HUDEP-2 (cell line): ENCODE data around the gene COX10.
"Not testable (repeated sequence)": the region's sequence is repeated elsewhere in the genome, so short reads cannot be mapped to it uniquely, and the experiment has no call there.

Experiments
- DNase-seq, 76 experiments: peaks; one replicate each; lab custom pipeline; 2025; ENCODE audit not compliant: unreplicated experiment in 76 of 76; lab: John Stamatoyannopoulos, UW

Gene COX10

DNA sequence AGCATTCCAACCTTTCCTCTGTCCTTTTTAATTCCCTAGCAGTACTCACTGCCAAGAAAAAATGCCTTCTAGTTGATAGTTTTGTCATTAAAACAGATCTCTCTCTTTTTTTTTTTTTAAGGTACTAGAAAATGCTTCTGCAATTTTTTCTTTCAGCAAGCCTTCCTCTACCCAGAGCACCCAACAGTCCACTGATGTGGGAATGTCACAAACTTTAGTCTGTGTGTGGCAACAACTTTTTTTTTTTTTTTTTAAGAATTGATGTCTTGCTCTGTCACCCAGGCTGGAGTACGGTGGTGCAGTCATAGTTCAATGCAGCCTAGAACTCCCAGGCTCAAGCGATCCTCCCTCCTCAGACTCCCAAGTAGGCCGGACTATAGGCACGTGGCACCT lies 132.7 kb downstream of the COX10 start:
- DNase-seq = no peak

DNA sequence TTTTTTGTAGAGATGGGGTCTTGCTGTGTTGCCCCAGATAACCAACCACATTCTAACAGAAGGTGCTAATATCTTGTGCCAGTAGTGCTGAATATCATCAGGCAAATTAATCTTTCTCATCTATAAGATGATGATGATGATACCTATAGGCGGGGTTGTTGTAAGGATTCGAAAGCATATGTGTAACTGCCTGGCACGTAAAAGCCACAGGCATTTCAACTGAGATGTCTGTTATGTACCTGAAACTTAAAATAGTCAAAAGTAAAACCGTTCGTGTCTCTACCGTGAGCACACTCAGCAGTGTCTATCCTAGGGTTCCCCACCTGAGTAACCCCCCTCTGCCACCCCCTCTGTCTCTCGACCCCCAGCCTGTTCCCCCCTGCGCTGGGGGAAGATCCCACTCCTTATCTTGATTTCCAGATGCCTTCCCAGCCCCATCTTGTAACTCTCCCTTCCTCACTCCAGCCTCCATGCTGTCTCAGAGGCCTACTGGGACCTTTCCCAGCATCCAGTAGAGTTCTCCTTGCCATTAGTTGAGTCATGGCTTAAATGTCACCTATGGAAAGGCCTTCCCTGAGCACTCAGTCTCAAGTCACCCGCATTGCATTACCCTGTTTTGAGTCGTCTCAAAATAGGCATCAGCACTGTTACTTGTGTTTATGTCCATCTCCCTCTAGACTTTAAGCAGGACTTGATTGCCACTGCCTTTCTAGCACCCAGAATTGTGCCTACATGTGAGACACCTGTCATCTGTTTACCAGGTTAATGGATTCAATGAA lies 133.3 kb downstream of the COX10 start:
- DNase-seq = no peak

DNA sequence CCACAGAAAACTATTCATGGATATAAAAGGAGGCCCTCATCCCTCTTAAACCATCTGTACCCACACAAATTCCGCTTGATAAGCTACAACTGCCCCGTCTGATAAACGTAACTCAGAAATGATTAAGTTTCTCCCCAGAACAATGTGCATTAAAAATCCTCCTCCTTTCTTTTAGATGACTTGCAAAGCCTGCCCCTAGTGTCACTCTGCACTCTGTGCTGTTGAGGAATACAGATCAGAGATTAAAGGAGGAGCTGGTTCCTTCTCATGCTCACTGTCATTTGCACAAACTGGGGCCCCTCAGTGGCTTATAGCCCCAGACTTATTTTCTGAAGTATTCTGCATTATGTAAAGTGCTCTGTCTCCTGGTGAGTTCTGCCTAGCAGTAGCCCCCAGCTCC lies 134.1 kb downstream of the COX10 start:
- peak in 40 of 76 experiments; percentile 2 to 73 (median 30) for DNase-seq

DNA sequence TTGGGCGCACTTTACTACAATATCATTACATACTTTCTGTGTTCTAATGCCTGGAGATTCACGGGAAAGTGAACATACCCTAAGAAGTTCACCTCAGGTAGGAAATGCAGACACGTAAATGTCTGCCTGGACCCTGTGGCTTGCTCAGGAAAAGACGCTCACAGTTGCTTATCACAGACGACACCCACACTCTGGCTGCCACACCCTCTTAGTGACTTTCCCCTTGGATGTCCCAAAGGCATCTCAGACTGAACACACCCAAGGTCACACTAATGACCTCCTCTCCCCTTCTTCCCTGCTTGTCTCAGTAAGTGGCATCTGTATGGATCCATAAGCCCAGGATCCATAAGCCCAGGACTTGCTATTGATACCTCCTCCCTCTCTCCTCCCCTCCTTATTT lies 134.8 kb downstream of the COX10 start:
- DNase-seq = peak in 16 of 76 experiments; percentile 5 to 39 (median 18)

DNA sequence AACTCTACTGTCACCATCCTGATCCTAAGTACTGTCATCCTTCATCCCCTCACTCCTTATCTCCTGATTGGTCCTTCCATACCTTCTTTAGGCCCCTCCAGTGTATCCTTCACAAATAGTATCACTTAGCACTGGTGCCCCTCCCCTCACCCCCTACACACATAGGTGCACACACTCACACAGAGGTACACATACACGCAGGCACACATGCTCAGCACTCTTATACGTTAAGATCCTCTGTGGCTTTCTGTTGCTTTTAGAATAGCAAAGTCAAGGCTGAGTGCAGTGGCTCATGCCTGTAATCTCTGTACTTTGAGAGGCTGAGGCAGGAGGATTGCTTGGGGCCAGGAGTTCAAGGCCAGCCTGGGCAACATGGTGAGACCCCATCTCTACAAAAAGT lies 135.2 kb downstream of the COX10 start:
- DNase-seq = no peak

DNA sequence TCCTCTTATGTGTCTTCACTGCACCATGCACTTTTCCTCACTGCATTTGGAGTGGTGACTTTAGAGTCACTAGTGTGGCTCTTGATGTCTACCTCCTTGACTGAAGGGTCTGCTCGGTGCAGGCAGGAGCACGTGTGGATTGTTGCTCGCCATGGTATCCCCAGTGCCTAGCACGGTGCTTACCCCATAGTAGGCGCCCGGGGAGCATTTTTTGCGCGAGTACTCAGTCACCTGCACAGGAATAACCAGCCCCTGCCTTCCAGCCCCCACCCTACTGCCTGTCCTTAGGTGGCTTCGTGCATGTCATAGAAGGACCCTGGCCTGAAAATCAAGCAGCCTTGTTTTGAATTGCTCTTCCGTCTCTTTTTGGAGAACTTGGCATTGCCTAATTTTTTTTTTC lies 136.1 kb downstream of the COX10 start:
- no peak for DNase-seq

DNA sequence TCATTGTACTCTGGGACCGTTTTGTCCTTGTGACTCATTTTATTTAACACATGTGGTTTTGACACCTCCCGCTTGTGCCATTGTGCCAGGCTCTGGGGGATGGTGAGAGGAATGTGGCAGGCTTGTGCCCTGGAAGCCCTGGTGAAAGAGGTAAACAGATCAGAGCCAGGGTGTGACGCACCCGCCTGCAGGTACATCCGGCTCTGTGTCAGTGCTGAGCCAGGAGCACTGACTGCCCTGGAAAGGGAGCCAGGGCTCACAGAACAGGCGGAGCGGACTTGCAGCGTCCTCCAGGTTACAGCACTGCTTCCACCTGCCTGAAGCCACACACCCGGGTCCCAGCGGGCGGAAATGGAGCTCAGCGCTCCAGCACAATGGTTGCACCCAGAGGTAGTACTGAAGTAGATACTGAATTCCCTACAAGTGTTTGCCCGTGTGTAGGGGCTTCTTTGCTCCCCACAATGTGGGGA lies 136.7 kb downstream of the COX10 start:
- peak in 4 of 76 experiments; percentile 6 to 7 (median 6) for DNase-seq

DNA sequence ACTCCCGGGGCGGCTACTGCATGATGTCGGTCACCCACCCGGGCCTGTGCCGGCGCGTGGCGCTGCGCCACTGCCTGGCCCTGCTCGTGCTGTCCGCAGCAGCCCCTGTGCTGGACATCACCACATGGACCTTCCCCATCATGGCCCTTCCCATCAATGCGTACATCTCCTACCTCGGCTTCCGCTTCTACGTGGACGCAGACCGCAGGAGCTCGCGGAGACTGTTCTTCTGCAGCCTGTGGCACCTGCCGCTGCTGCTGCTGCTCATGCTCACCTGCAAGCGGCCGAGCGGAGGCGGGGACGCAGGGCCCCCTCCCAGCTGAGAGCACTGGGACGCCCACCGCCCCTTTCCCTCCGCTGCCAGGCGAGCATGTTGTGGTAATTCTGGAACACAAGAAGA lies 137.6 kb downstream of the COX10 start:
- DNase-seq = no peak

DNA sequence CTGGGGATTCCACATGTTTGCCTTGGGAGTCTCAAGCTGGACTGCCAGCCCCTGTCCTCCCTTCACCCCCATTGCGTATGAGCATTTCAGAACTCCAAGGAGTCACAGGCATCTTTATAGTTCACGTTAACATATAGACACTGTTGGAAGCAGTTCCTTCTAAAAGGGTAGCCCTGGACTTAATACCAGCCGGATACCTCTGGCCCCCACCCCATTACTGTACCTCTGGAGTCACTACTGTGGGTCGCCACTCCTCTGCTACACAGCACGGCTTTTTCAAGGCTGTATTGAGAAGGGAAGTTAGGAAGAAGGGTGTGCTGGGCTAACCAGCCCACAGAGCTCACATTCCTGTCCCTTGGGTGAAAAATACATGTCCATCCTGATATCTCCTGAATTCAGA lies 138.5 kb downstream of the COX10 start:
- no peak for DNase-seq

DNA sequence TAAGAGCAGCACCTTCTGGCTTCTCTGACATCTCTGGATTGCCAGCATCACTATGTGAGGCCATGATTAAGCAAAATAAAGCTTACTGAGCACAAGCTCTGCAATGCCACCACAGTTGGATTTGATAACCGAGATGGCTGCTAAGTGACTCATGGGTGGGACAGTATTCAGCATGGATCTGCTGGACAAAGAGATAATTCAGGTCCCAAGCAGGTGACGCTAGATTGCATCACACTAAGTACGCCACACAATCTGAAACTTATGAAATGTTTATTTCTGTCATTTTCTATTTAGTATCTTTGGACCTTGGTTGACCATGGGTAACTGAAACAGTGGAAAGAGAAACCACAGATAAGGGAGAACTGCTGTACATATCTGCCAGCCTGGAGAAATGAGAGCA lies 139.9 kb downstream of the COX10 start:
- DNase-seq = peak in 23 of 76 experiments; percentile 4 to 63 (median 20)

DNA sequence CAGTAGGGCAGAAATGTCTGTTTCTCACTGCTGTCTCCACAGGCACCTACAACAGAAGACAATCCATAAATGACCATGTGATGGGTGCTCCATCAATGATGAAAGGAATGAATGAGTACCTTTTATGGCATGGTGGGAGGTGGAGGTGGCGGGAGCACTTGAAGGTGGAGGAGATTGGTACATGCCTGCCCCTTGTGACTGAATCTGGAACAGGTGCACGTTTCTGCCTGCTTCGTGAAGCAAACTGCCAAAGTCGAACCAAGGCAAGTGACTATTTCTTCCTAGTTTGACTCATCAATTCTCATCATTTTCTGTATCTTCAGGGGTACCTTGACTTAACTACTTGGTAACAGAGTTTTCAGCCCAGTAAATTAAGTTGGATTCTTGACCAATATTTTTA lies 141.9 kb downstream of the COX10 start:
- no peak for DNase-seq

DNA sequence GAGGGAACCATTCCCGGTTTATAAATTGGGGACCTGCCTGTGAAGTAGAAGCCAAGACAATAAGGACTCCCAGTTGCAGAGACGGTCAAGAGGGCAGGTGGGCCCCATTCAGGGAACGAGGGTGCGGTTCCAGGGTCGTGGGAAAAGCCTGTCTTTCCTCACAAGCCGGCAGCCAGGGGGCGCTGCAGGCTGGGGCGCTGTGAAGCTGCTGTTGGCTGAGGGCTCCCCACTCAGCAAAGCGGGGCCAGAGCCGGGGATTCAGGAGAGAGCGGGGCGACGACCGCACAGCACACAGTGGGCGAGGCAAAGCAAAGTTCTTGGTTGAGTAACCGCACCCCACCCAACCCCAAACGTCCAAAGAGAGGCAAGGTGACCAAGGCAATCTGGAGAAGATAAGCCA lies 142.5 kb downstream of the COX10 start:
- DNase-seq = no peak

DNA sequence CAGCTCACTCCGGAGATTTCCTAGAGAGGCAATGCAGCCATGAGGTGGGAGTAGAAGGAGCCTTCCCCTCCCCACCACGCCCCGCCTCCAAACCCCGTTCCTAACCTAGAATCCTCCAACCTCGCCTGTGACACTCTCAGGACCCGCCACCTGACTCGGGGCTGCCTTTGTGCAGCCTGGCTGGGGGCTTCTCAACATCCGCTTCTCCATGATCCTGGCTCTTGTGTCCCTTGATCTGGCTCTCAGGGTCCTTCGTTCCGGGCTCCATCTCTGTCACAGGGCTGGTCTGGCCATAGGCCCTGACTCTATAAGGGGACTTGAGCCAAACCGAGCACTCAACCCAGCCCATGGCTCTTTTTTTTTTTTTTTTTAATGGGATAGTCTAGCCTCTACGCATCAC lies 143.1 kb downstream of the COX10 start:
- no peak for DNase-seq

DNA sequence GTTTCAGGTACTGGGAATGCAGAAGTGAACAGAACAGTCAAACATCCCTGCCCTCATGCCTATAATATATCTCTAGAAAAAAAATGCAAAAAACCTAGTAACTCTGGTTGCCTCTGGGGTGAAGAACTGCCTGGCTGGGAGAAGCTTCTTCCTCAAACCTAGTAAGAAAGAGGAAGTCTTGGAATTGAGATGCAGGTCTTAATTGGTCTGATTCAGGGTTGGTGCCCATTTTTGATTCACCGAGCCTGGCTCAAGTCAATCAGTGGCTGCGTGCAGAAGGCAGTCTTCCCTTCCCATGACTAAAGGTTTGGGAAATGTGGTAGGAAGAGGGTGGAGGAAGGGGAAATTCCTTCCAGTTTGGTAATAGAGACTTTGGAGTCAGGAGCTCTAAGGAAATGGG lies 145.0 kb downstream of the COX10 start:
- DNase-seq = no peak

DNA sequence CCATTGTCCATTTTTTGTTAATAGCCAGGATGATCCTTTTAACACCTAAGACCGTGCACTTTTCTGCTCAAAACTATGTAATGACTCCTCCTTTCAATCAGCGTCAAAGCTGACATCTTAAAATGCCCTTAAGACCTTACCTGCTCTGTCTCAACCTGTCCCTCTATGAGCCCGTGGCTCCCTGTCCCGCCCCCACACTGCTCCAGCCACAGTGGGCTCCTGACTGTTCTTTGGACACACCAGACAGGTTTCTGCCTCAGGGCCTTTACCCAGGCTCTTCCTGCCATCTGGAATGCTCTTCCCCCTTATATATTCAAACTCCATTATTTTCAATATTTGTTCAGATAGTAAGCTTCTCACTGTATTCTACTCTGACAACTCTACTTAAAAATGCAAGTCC lies 153.3 kb downstream of the COX10 start:
- no peak for DNase-seq

DNA sequence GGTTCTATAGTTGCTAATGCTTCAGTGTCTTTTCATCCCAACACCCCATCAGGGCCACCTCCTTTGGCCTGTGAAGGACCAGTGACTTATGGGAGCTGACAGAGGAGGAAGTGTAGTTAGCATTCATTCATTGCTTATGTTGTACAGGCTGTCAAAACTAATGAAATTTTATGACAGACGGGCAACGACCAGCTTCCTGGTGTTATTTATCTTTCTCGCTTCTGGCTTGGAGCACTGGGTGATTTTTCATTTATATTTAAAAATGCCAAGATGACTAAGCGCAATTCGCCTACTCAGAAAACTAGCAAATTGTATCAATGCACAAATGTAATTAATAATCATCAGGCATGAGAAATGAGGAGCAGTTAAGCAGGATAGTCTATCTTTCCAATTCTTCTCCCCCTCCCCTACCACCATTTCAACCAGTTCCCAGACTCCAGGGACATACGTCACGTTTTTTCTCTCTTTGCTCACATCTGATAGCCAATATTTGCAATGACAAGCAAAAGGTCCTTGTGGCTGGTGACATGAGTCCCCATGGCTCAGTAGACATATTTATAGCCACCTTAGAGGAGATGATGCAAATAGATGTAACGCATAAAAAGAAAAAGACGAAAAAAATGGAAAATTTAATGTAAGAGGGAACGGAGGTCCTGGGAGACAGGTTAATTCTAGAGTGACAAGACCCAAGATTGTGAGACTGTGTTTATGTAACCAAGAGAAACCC lies 156.1 kb downstream of the COX10 start:
- no peak for DNase-seq

DNA sequence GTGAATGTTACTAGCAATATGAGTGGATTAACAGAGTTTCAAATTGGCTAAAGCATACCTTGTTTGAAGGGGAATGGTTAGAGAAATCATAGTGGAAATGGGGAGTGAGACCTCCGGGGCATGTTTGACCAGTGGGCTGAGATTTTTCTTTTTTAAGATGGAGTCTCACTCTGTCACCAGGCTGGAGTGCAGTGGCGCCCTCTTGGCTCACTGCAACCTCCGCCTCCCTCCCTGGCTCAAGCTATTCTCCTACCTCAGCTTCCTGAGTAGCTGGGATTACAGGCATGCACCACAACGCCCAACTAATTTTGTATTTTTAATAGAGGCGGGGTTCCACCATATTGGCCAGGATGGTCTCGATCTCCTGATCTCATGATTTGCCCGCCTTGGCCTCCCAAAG lies 157.7 kb downstream of the COX10 start:
- no peak for DNase-seq

DNA sequence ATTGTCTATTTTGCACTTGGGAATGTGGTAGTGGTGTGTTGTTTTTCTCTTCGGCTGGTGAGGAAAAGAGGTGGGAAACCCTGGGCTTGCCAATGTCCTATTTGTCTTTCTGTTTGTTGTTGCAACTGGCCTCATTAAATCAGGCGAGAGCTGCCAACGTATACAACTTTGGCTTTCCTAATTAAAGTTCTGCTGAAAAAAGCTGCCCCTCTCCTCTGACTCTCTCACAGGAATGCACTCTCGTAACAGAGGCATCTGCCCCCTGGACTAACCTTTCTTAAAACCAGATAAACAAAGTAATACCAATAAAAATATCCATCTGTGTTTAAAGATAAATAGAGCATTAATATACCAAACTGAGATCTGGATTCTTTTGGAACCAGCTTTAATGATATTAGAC lies 159.6 kb downstream of the COX10 start:
- no peak for DNase-seq

DNA sequence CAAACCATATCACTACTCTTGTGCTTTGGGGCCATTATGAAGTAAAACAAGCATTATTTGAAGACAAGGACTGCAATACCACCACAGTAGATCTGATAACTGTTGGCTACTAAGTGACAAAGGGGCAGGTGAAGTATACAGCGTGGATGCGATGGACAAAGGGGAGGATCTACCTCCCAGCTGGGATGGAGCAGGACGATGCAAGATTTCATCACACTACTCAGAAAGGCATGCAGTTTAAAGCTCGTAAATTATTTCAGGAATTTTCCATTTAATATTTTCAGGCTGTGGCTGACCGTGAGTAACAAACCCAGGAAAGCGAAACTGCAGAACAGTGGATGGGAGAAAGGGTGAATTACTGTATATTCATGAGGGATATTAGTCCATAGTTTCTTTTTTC lies 161.9 kb downstream of the COX10 start:
- DNase-seq = not testable (repeated sequence)

DNA sequence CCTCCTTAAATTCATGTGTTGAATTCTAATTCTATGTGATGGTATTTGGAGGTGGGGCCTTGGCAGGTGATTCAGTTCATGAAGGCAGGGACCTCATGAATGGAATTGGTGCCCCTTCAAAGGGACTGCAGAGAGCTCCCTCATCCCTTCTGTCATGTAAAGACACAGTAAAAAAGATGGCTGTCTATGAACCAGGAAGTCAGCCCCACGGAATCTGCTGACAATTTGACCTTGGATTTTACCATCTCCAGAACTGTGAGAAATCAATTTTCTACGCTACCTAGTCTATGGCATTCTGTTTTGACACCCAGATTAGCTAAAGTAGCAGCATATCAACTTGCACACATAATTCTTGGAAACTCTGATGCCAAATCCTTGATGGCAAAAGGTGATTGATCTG lies 165.7 kb downstream of the COX10 start:
- not testable (repeated sequence) for DNase-seq

DNA sequence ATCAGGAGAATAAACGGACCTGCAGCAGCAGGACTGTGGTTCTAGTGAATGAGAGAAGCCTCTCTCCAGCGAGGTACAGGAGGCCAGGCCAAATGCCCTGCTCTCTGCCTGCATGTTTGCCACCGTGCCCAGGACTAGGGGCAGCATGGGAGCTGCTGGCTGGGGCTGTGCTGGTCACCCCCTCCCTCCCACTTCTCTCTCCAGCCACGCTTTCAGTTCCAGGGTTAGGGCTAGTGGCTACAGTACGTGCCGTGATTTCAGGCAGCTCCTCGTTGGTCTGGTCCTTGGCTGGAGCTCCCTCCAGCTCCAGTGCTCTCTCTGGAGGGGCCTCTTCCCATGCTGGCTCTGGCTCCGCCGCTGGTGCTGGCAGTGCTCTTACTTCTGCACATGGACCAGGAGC lies 166.7 kb downstream of the COX10 start:
- not testable (repeated sequence) for DNase-seq

DNA sequence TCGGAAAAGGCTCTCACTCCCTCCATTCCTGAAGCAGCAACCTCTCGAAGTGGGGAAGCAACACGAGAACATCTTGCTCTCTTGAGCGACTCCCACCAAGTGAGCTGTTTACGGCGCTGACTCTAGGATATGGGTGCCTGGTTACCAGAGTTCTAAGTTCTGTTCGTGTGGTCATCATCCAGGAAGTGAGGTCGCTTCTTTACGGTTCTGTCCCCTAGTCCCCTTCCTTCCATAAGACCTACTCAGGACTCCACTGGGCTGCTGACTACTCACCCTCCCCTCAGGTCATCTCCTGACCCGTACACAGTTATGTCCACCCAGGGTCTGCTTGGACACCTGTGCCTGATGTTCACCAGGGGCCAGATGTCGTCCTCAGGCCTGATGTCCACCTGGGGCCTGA lies 167.5 kb downstream of the COX10 start, which contains the start of gene CDRT15:
Gene CDRT15 (minus strand): TSS at position 101 of the 400 bp plus-strand sequence. CDS start 29 bp downstream, at position 72.
- not testable (repeated sequence) for DNase-seq
